ENCODE results near the gene SGO2.

GRCh38 chr2:200613692-200614091 is 87.7 kb downstream of the SGO2 start:
- TF ChIP-seq, protein P1, sequence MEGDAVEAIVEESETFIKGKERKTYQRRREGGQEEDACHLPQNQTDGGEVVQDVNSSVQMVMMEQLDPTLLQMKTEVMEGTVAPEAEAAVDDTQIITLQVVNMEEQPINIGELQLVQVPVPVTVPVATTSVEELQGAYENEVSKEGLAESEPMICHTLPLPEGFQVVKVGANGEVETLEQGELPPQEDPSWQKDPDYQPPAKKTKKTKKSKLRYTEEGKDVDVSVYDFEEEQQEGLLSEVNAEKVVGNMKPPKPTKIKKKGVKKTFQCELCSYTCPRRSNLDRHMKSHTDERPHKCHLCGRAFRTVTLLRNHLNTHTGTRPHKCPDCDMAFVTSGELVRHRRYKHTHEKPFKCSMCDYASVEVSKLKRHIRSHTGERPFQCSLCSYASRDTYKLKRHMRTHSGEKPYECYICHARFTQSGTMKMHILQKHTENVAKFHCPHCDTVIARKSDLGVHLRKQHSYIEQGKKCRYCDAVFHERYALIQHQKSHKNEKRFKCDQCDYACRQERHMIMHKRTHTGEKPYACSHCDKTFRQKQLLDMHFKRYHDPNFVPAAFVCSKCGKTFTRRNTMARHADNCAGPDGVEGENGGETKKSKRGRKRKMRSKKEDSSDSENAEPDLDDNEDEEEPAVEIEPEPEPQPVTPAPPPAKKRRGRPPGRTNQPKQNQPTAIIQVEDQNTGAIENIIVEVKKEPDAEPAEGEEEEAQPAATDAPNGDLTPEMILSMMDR (IDR thresholded peaks at IDR 0.05 in 2 of 3, conservative IDR thresholded peaks at IDR 0.05 in 1 of 3; ENCODE audit: borderline replicate concordance in 1 of 3, insufficient read depth in 1 of 3, low read depth in 2 of 3, low read length in 2 of 3): no peak
- TF ChIP-seq, protein P2, sequence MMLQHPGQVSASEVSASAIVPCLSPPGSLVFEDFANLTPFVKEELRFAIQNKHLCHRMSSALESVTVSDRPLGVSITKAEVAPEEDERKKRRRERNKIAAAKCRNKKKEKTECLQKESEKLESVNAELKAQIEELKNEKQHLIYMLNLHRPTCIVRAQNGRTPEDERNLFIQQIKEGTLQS (IDR thresholded peaks at IDR 0.05): no peak
- TF ChIP-seq RAD21 (IDR thresholded peaks at IDR 0.05; ENCODE audit: low read depth) (no peak), FOSL1 (IDR thresholded peaks at IDR 0.05; ENCODE audit: low read depth) (no peak)
